H1 (cell line): ENCODE measurements around the gene NEB. TPM values are rescaled to one million over a fixed set of nuclear protein-coding genes. Genes with fewer than 3 reads are reported as not detected.

Source experiments
- CTCF ChIA-PET: fragments of 300-600 bp; sonication (Branson Sonifier 250); formaldehyde crosslinking; loops from one replicate; lab custom pipeline; 2021; ENCODE audit not compliant: partially characterized antibody; lab: Charles Lee
- POLR2A ChIA-PET: fragments of 300-600 bp; sonication (Branson Sonifier 250); formaldehyde crosslinking; loops from one replicate; lab custom pipeline; 2021; ENCODE audit warnings: inconsistent platforms; ENCODE audit not compliant: partially characterized antibody; lab: Charles Lee
- DNase-seq, 2 experiments: peaks; one replicate each; pipeline versions ENCODE4 v3.0.0 to v3.0.0-alpha.2; 2010 to 2022; ENCODE audit warnings: low spot score in 2 of 2, low read depth in 1 of 2, mixed read lengths in 1 of 2
- FAIRE-seq: peaks from 2 replicates; lab custom pipeline; 2011; peaks lifted over from hg19 to GRCh38; lab: Jason Lieb, UNC
- H2AFZ ChIP-seq: 2 replicates; pipeline ENCODE4 v1.8.1; 2012; ENCODE audit warnings: low read length, inconsistent platforms
- H2AK5ac ChIP-seq: 2 replicates; pipeline ENCODE4 v1.6.1; 2013; ENCODE audit warnings: low read depth, low read length
- H2BK120ac ChIP-seq: replicated peaks from 2 replicates; pipeline ENCODE3; 2013; ENCODE audit warnings: low read depth, low read length, inconsistent platforms
- H2BK12ac ChIP-seq: 2 replicates; pipeline ENCODE4 v1.6.1; 2013; ENCODE audit warnings: low read depth, low read length
- H2BK15ac ChIP-seq: 2 replicates; pipeline ENCODE4 v1.6.1; 2013; ENCODE audit warnings: low read length
- H2BK20ac ChIP-seq: 2 replicates; pipeline ENCODE4 v1.6.1; 2013; ENCODE audit warnings: low read length
- H2BK5ac ChIP-seq: 2 replicates; pipeline ENCODE4 v1.6.1; 2013; ENCODE audit warnings: low read depth, low read length
- H3K14ac ChIP-seq: 2 replicates; pipeline ENCODE4 v1.6.1; 2013; ENCODE audit warnings: inconsistent platforms; ENCODE audit not compliant: insufficient read length
- H3K18ac ChIP-seq: 2 replicates; pipeline ENCODE4 v1.6.1; 2013; ENCODE audit warnings: low read length; ENCODE audit errors: extremely low read depth
- H3K23ac ChIP-seq: 2 replicates; pipeline ENCODE4 v1.6.1; 2013; ENCODE audit warnings: inconsistent platforms; ENCODE audit not compliant: insufficient read length
- H3K23me2 ChIP-seq: 2 replicates; pipeline ENCODE4 v1.6.1; 2013; ENCODE audit warnings: low read depth, low read length
- H3K27ac ChIP-seq: 2 replicates; pipeline ENCODE4 v1.6.1; 2011; ENCODE audit warnings: low read depth, low read length, inconsistent platforms
- H3K27me3 ChIP-seq, 4 experiments: replicated peaks in 1 of 4; 1 replicate in 1 of 4; 2 replicates in 3 of 4; pipeline versions ENCODE4 v1.6.1 to v1.8.1; 2011 to 2013; ENCODE audit warnings: low read length in 3 of 4, mild to moderate bottlenecking in 3 of 4, inconsistent platforms in 2 of 4, mixed read lengths in 2 of 4, moderate library complexity in 1 of 4; ENCODE audit not compliant: control insufficient read depth in 3 of 4, insufficient read depth in 3 of 4; ENCODE audit errors: extremely low read depth in 1 of 4
- H3K36me3 ChIP-seq, 4 experiments: 2 replicates each; pipeline versions ENCODE4 v1.6.1 to v1.8.1; 2011 to 2013; ENCODE audit warnings: mild to moderate bottlenecking in 4 of 4, low read length in 3 of 4, moderate library complexity in 2 of 4, control low read depth in 1 of 4, inconsistent platforms in 1 of 4; ENCODE audit not compliant: insufficient read depth in 4 of 4, control insufficient read depth in 2 of 4
- H3K4ac ChIP-seq: replicated peaks from 2 replicates; pipeline ENCODE3; 2013; ENCODE audit warnings: low read length, low read depth, mixed read lengths, inconsistent platforms; ENCODE audit not compliant: insufficient read length
- H3K4me1 ChIP-seq, 4 experiments: replicated peaks in 1 of 4; 1 replicate in 1 of 4; 2 replicates in 3 of 4; pipeline versions ENCODE4 v1.6.1 to v1.8.1; 2011 to 2013; ENCODE audit warnings: low read length in 3 of 4, inconsistent platforms in 2 of 4, mixed read lengths in 1 of 4; ENCODE audit not compliant: insufficient read depth in 4 of 4, control insufficient read depth in 3 of 4
- H3K4me2 ChIP-seq, 2 experiments: 2 replicates each; pipeline versions ENCODE4 v1.6.1 to v1.8.1; 2011 to 2013; ENCODE audit warnings: low read depth in 2 of 2, low read length in 2 of 2, control low read depth in 1 of 2, inconsistent platforms in 1 of 2, mild to moderate bottlenecking in 1 of 2; ENCODE audit not compliant: insufficient read depth in 1 of 2
- H3K4me3 ChIP-seq, 4 experiments: fragments of 200-600, 300-600 bp in 1 of 4; sonication (generic), shearing (Covaris generic), sonication (Bioruptor Twin) in 1 of 4; 2 replicates each; pipeline versions ENCODE4 v1.5.1 to v1.8.1; 2011 to 2016; ENCODE audit warnings: low read length in 4 of 4, low read depth in 3 of 4, control low read depth in 2 of 4, inconsistent platforms in 2 of 4, mild to moderate bottlenecking in 2 of 4, mixed read lengths in 1 of 4, moderate library complexity in 1 of 4; ENCODE audit not compliant: insufficient read depth in 2 of 4; ENCODE audit errors: extremely low read depth in 1 of 4
- H3K56ac ChIP-seq: replicated peaks from 2 replicates; pipeline ENCODE3; 2013; ENCODE audit warnings: low read depth, mild to moderate bottlenecking, mixed read lengths, low read length, inconsistent platforms; ENCODE audit not compliant: insufficient read length
- H3K79me1 ChIP-seq: 2 replicates; pipeline ENCODE4 v1.6.1; 2013; ENCODE audit warnings: low read depth, low read length, control low read depth
- H3K79me2 ChIP-seq, 2 experiments: 2 replicates each; pipeline versions ENCODE4 v1.6.1 to v1.8.1; 2012 to 2013; ENCODE audit warnings: low read length in 2 of 2, mild to moderate bottlenecking in 2 of 2, inconsistent platforms in 1 of 2; ENCODE audit not compliant: insufficient read depth in 2 of 2, control insufficient read depth in 1 of 2
- H3K9ac ChIP-seq, 4 experiments: replicated peaks in 1 of 4; 1 replicate in 1 of 4; 2 replicates in 3 of 4; pipeline versions ENCODE4 v1.6.1 to v1.8.1; 2011 to 2013; ENCODE audit warnings: low read depth in 3 of 4, low read length in 3 of 4, control low read depth in 2 of 4, mild to moderate bottlenecking in 2 of 4, moderate library complexity in 2 of 4, inconsistent platforms in 1 of 4; ENCODE audit errors: extremely low read depth in 1 of 4
- H3K9me3 ChIP-seq, 2 experiments: 2 replicates each; pipeline versions ENCODE4 v1.6.1 to v1.8.1; 2012 to 2013; ENCODE audit warnings: mild to moderate bottlenecking in 2 of 2, moderate library complexity in 2 of 2, control low read depth in 1 of 2, inconsistent platforms in 1 of 2, low read depth in 1 of 2, low read length in 1 of 2, mixed read lengths in 1 of 2; ENCODE audit not compliant: insufficient read depth in 2 of 2
- H4K20me1 ChIP-seq, 2 experiments: replicated peaks in 1 of 2; 2 replicates each; pipeline versions ENCODE3 to v1.8.1; 2011 to 2013; ENCODE audit warnings: inconsistent platforms in 2 of 2, low read length in 2 of 2, mild to moderate bottlenecking in 1 of 2; ENCODE audit not compliant: insufficient read depth in 2 of 2, control insufficient read depth in 1 of 2
- H4K5ac ChIP-seq: 2 replicates; pipeline ENCODE4 v1.6.1; 2013; ENCODE audit warnings: low read length, low read depth, mixed read lengths, inconsistent platforms; ENCODE audit not compliant: insufficient read length
- H4K8ac ChIP-seq: 2 replicates; pipeline ENCODE4 v1.8.0; 2013; ENCODE audit warnings: mild to moderate bottlenecking, moderate library complexity, low read length, inconsistent platforms; ENCODE audit not compliant: insufficient read depth; ENCODE audit errors: extremely low read depth
- H4K91ac ChIP-seq: replicated peaks from 2 replicates; pipeline ENCODE3; 2013; ENCODE audit warnings: low read length, mixed read lengths, inconsistent platforms; ENCODE audit not compliant: insufficient read length
- CHD2 ChIP-seq: IDR thresholded peaks from 2 replicates; pipeline ENCODE4 v1.6.1; 2012; ENCODE audit warnings: low read length, improper control_type of control experiment
- CREB1 ChIP-seq: IDR thresholded peaks from 2 replicates; pipeline ENCODE4 v1.6.1; 2012; ENCODE audit warnings: inconsistent platforms
- CTBP2 ChIP-seq: IDR thresholded peaks from 2 replicates; pipeline ENCODE4 v1.7.0; 2011; ENCODE audit warnings: borderline replicate concordance, mild to moderate bottlenecking, moderate library complexity, mixed read lengths, low read length; ENCODE audit not compliant: insufficient read depth, insufficient read length
- EP300 ChIP-seq, 2 experiments: IDR thresholded peaks; 1 replicate in 1 of 2; 2 replicates in 1 of 2; pipeline ENCODE4 v1.6.1; 2011 to 2012; ENCODE audit warnings: low read depth in 2 of 2, low read length in 2 of 2, mild to moderate bottlenecking in 2 of 2, borderline replicate concordance in 1 of 2, inconsistent platforms in 1 of 2, moderate library complexity in 1 of 2
- GABPA ChIP-seq: IDR thresholded peaks from 2 replicates; pipeline ENCODE4 v1.6.1; 2011; ENCODE audit warnings: mild to moderate bottlenecking, low read length, moderate library complexity, borderline replicate concordance; ENCODE audit not compliant: insufficient read depth
- HDAC6 ChIP-seq: IDR thresholded peaks from one replicate; pipeline ENCODE4 v1.7.1; 2012; ENCODE audit warnings: low read depth, mild to moderate bottlenecking, inconsistent platforms, low read length, moderate library complexity
- KDM1A ChIP-seq: fragments of 200-600, 300-600 bp; sonication (generic); IDR thresholded peaks from 2 replicates; pipeline ENCODE4 v1.7.1; 2016; ENCODE audit warnings: mild to moderate bottlenecking, low read length, borderline replicate concordance
- RBBP5 ChIP-seq: IDR thresholded peaks from 2 replicates; pipeline ENCODE4 v1.7.1; 2012; ENCODE audit warnings: low read depth, mild to moderate bottlenecking, inconsistent platforms, low read length, moderate library complexity, borderline replicate concordance
- SUZ12 ChIP-seq: fragments of 200-600 bp; sonication (generic); IDR thresholded peaks from 2 replicates; pipeline ENCODE4 v1.6.1; 2012; ENCODE audit warnings: mild to moderate bottlenecking, inconsistent platforms, low read length, moderate library complexity, mixed read lengths
- TAF7 ChIP-seq: optimal IDR thresholded peaks from 2 replicates; pipeline ENCODE3; 2011; ENCODE audit warnings: low read depth, mild to moderate bottlenecking, inconsistent platforms, low read length, moderate library complexity, borderline replicate concordance
- TEAD4 ChIP-seq: IDR thresholded peaks from 2 replicates; pipeline ENCODE4 v1.6.1; 2012; ENCODE audit warnings: low read depth, low read length, inconsistent platforms, mixed read lengths
- WGBS, 2 experiments: shearing (Covaris generic) in 1 of 2; methylation state at CpG; one replicate each; pipeline versions ENCODE4 v1.1.6 to v1.1.7; 2013 to 2015; ENCODE audit warnings: low lambda C conversion rate in 2 of 2, mixed read lengths in 2 of 2, inconsistent platforms in 1 of 2, low coverage in 1 of 2, missing lambda C conversion rate in 1 of 2; ENCODE audit not compliant: insufficient replicate concordance in 2 of 2, insufficient coverage in 1 of 2, insufficient read length in 1 of 2; ENCODE audit errors: extremely low coverage in 1 of 2, missing lambda C conversion rate in 1 of 2; 5-methylcytosine and 5-hydroxymethylcytosine counted together
- polyA plus RNA-seq, 7 experiments: library from polyadenylated mRNA; depleted of rRNA in 3 of 7; stranded (reverse) in 5 of 7; unstranded in 2 of 7; fragments of >200 nt in 5 of 7; fragments of 200-250 nt in 2 of 7; gene quantifications; 1 replicate in 5 of 7; 2 replicates in 1 of 7; 4 replicates in 1 of 7; pipeline versions ENCODE4 v1.2.1 to v1.2.3, GENCODE V29; 2011 to 2013; ENCODE audit warnings: missing spikeins in 2 of 7, mixed read lengths in 2 of 7
- total RNA-seq: library from RNA; stranded (reverse); fragmentation: NEBNext Ultra II Directional; extraction: Animal tissue kit (Norgen Biotek cat#: 25700); gene quantifications from 2 replicates; pipeline ENCODE4 v1.2.1, GENCODE V29; 2021
- TF ChIP-seq, protein P1 (sequence below): IDR thresholded peaks from 2 replicates; pipeline ENCODE4 v1.6.1; 2011; ENCODE audit warnings: low read depth, mild to moderate bottlenecking, low read length; ENCODE audit not compliant: insufficient read depth
- TF ChIP-seq, protein P2 (sequence below): IDR thresholded peaks from 2 replicates; pipeline ENCODE4 v1.6.1; 2011; ENCODE audit warnings: low read length, improper control_type of control experiment

Gene NEB
- total and polyA plus RNA-seq, 2 of the 8 experiments (the other 6 are each of a cell fraction or from before 2014, with no cell fraction given) = 1.4 to 2.5 TPM

DNA sequence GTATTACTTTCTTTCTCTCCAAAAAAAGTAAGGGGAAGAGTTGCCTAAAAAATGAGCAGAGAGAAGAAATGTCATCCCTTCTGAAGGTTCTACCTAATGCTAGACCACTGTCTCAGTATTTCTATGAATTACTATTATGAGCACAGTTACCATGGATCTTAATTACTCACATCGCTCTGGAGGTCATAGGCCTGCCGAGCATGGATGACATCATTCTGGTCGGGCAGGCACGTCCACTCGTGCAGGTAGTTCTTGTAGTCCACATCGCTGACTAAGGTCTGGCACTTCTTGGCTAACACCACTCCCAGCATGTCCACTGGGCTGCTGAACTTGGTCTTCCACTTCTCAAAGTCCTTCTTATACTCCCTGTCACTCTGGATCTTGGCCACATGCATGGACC, 106.9 kb downstream of the NEB start:
- H3K79me2 ChIP-seq = no peaks in the 10 kb centered on the region
- no peak for TF ChIP-seq SUZ12
- TF ChIP-seq CREB1 = no peak
- no peak for TF ChIP-seq EP300 (IDR thresholded peaks at IDR 0.05; ENCODE audit: borderline replicate concordance in 1 of 2, low read depth in 2 of 2, low read length in 2 of 2)
- no peak for TF ChIP-seq GABPA
- TF ChIP-seq RBBP5 = no peak
- TF ChIP-seq, protein P1, sequence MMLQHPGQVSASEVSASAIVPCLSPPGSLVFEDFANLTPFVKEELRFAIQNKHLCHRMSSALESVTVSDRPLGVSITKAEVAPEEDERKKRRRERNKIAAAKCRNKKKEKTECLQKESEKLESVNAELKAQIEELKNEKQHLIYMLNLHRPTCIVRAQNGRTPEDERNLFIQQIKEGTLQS = no peak
- TF ChIP-seq KDM1A = no peak
- TF ChIP-seq HDAC6 = no peak
- TF ChIP-seq CHD2 = no peak
- TF ChIP-seq CTBP2 = no peak
- no peak for TF ChIP-seq TEAD4
- TF ChIP-seq TAF7 = no peak
- TF ChIP-seq, protein P2, sequence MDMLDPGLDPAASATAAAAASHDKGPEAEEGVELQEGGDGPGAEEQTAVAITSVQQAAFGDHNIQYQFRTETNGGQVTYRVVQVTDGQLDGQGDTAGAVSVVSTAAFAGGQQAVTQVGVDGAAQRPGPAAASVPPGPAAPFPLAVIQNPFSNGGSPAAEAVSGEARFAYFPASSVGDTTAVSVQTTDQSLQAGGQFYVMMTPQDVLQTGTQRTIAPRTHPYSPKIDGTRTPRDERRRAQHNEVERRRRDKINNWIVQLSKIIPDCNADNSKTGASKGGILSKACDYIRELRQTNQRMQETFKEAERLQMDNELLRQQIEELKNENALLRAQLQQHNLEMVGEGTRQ = no peak

More for the DNA sequence above, 106.9 kb downstream of the NEB start:
- Histone ChIP-seq H3K4me2 (no peak overlapping the region), H4K20me1 (no peaks in the 10 kb centered on the region), H2BK5ac (no peak overlapping the region), H3K14ac (no peak overlapping the region), H2BK120ac (no peak overlapping the region), H3K79me1 (no peaks in the 10 kb centered on the region), H3K23me2 (no peaks in the 10 kb centered on the region), H3K9me3 (no peaks in the 10 kb centered on the region), H3K4ac (no peak overlapping the region), H3K4me3 (no peak overlapping the region), H4K91ac (no peak overlapping the region), H3K9ac (no peak overlapping the region), H3K56ac (no peak overlapping the region), H3K4me1 (no peaks in the 10 kb centered on the region), H3K23ac (no peak overlapping the region), H2AFZ (no peak overlapping the region), H4K8ac (no peak overlapping the region), H3K18ac (no peak overlapping the region), H2AK5ac (no peak overlapping the region), H2BK20ac (no peak overlapping the region), H4K5ac (no peak overlapping the region), H2BK12ac (no peak overlapping the region), H3K36me3 (no peaks in the 10 kb centered on the region; a peak in 1 of 8 replicates), H3K27me3 (no peaks in the 10 kb centered on the region), H2BK15ac (no peak overlapping the region), H3K27ac (no peak overlapping the region)
- FAIRE-seq (no peak), DNase-seq (no peak)
- CTCF ChIA-PET = interaction anchor here (2.2 kb wide), 1 partner anchor 398 kb away, joined by 6 read pairs; no protein-coding TSS in a partner anchor
- POLR2A ChIA-PET = no interaction called here
- WGBS, 2 experiments = 95% methylated on average over 6 of the region's 6 CpGs; no CpG with 5 or more reads in 1 of the 2 experiments
